OCI-LY7 (cell line): ENCODE results near the gene RNF144A. TPM values are rescaled to one million over a fixed set of nuclear protein-coding genes. Genes with fewer than 3 reads are reported as not detected.

Experiments
- BruUV-seq: library from RNA; stranded (reverse); fragments of 400-500 nt; replicated peaks from 2 replicates; lab custom pipeline; 2021; lab: Mats Ljungman, UMichigan
- CTCF ChIA-PET: fragments of 300-600 bp; sonication (Branson Sonifier 250); formaldehyde crosslinking; loops from one replicate; lab custom pipeline; 2022; ENCODE audit warnings: antibody characterized with exemption; ENCODE audit not compliant: unreplicated experiment; lab: Charles Lee
- POLR2A ChIA-PET: fragments of 300-600 bp; sonication (Branson Sonifier 250); formaldehyde crosslinking; loops from one replicate; lab custom pipeline; 2022; ENCODE audit warnings: antibody characterized with exemption; lab: Charles Lee
- DNase-seq: peaks from one replicate; pipeline ENCODE4 v3.0.0-alpha.2; 2015; ENCODE audit warnings: low spot score
- H2AFZ ChIP-seq: fragments of 200-600 bp; sonication (generic), shearing (Covaris generic); 2 replicates; pipeline ENCODE4 v1.6.1; 2014; ENCODE audit warnings: mild to moderate bottlenecking, antibody characterized with exemption, low read length, moderate library complexity
- H3K27ac ChIP-seq: fragments of 200-600 bp; sonication (generic); 2 replicates; pipeline ENCODE4 v1.5.1; 2014; ENCODE audit warnings: mixed run types, low read depth, mild to moderate bottlenecking, moderate library complexity, low read length, inconsistent platforms; ENCODE audit not compliant: poor library complexity, severe bottlenecking
- H3K36me3 ChIP-seq: fragments of 200-600 bp; sonication (generic); 2 replicates; pipeline ENCODE4 v1.6.1; 2014; ENCODE audit warnings: mild to moderate bottlenecking, antibody characterized with exemption, low read length, moderate library complexity, mixed read lengths; ENCODE audit not compliant: insufficient read depth
- H3K4me1 ChIP-seq: fragments of 200-600 bp; sonication (generic); 2 replicates; pipeline ENCODE4 v1.5.1; 2014; ENCODE audit warnings: mild to moderate bottlenecking, low read length; ENCODE audit not compliant: insufficient read depth, poor library complexity, severe bottlenecking
- H3K4me2 ChIP-seq: fragments of 200-600 bp; sonication (generic); 2 replicates; pipeline ENCODE4 v1.6.1; 2014; ENCODE audit warnings: mild to moderate bottlenecking, low read length
- H3K4me3 ChIP-seq: fragments of 200-600 bp; sonication (generic); 2 replicates; pipeline ENCODE4 v1.5.1; 2014; ENCODE audit warnings: mild to moderate bottlenecking, low read depth, low read length; ENCODE audit not compliant: poor library complexity, severe bottlenecking
- H3K79me2 ChIP-seq: fragments of 200-600 bp; sonication (generic); 2 replicates; pipeline ENCODE4 v1.6.1; 2016; ENCODE audit warnings: low read depth, mild to moderate bottlenecking, low read length, moderate library complexity, mixed read lengths; ENCODE audit not compliant: insufficient read depth
- H3K9me2 ChIP-seq: fragments of 200-600 bp; sonication (generic); 2 replicates; pipeline ENCODE4 v1.6.1; 2016; ENCODE audit warnings: mild to moderate bottlenecking, low read length, mixed read lengths; ENCODE audit not compliant: insufficient read depth
- H3K9me3 ChIP-seq: fragments of 200-600 bp; sonication (generic); 2 replicates; pipeline ENCODE4 v1.6.1; 2014; ENCODE audit warnings: mild to moderate bottlenecking, mixed run types, low read length, mixed read lengths
- H4K20me1 ChIP-seq: fragments of 200-600 bp; sonication (generic); 2 replicates; pipeline ENCODE4 v1.6.1; 2014; ENCODE audit warnings: mild to moderate bottlenecking, antibody characterized with exemption, low read length, moderate library complexity, mixed read lengths; ENCODE audit not compliant: insufficient read depth
- EZH2phosphoT487 ChIP-seq: fragments of 200-600 bp; sonication (generic); IDR thresholded peaks from 2 replicates; pipeline ENCODE4 v1.6.1; 2018; ENCODE audit warnings: low read depth, borderline replicate concordance, mild to moderate bottlenecking, mixed run types, antibody characterized with exemption, low read length, moderate library complexity, mixed read lengths
- intact Hi-C: fragments of 100-400 bp; cut with micrococcal nuclease; formaldehyde crosslinking; loops from one replicate; pipeline ENCODE4 v1.10.0; 2022; ENCODE audit not compliant: unreplicated experiment
- total RNA-seq, 2 experiments: library from RNA; depleted of rRNA in 1 of 2; stranded (reverse); fragments of >200 nt in 1 of 2; shearing (Covaris generic) in 1 of 2; gene quantifications; 2 replicates each; pipeline ENCODE4 v1.2.3, GENCODE V29; 2014 to 2022
- TF ChIP-seq, protein P1 (sequence below): fragments of 200-600 bp; sonication (generic); conservative IDR thresholded peaks from 2 replicates; pipeline ENCODE4 v1.5.1; 2014; ENCODE audit warnings: mild to moderate bottlenecking, antibody characterized with exemption, low read length, moderate library complexity, mixed read lengths

The RNF144A gene
- total RNA-seq, 2 experiments from 2014 or later: 1.1 to 1.9 TPM

GRCh38 chr2:7011356-7012083 is 94.3 kb downstream of the RNF144A start:
- Histone ChIP-seq H3K79me2 (no peaks in the 10 kb centered on the region), H3K4me1 (no peaks in the 10 kb centered on the region), H3K4me3 (no peak overlapping the region), H3K9me3 (no peaks in the 10 kb centered on the region), H3K27ac (no peak overlapping the region), H2AFZ (no peak overlapping the region), H3K9me2 (no peaks in the 10 kb centered on the region), H3K4me2 (no peak overlapping the region), H3K36me3 (no peaks in the 10 kb centered on the region), H4K20me1 (no peaks in the 10 kb centered on the region)
- TF ChIP-seq, protein P1, sequence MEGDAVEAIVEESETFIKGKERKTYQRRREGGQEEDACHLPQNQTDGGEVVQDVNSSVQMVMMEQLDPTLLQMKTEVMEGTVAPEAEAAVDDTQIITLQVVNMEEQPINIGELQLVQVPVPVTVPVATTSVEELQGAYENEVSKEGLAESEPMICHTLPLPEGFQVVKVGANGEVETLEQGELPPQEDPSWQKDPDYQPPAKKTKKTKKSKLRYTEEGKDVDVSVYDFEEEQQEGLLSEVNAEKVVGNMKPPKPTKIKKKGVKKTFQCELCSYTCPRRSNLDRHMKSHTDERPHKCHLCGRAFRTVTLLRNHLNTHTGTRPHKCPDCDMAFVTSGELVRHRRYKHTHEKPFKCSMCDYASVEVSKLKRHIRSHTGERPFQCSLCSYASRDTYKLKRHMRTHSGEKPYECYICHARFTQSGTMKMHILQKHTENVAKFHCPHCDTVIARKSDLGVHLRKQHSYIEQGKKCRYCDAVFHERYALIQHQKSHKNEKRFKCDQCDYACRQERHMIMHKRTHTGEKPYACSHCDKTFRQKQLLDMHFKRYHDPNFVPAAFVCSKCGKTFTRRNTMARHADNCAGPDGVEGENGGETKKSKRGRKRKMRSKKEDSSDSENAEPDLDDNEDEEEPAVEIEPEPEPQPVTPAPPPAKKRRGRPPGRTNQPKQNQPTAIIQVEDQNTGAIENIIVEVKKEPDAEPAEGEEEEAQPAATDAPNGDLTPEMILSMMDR: no peak
- no peak for TF ChIP-seq EZH2phosphoT487
- POLR2A ChIA-PET: interaction anchor here (0.7 to 1.1 kb wide), 3 partner anchors 8 to 117 kb away, joined by 3 read pairs; no protein-coding TSS in a partner anchor
- CTCF ChIA-PET: no interaction called here
- no TSS peak for BruUV-seq
- intact Hi-C loops: no loop called here
- DNase-seq: no peak

GRCh38 chr2:7012141-7012764 is 95.0 kb downstream of the RNF144A start:
- Histone ChIP-seq H3K79me2 (no peaks in the 10 kb centered on the region), H3K36me3 (no peaks in the 10 kb centered on the region), H3K4me3 (no peak overlapping the region), H4K20me1 (no peaks in the 10 kb centered on the region), H3K4me1 (no peaks in the 10 kb centered on the region), H3K27ac (no peak overlapping the region), H3K9me3 (no peaks in the 10 kb centered on the region), H3K4me2 (no peak overlapping the region), H2AFZ (no peak overlapping the region), H3K9me2 (no peaks in the 10 kb centered on the region)
- POLR2A ChIA-PET: interaction anchor here (0.7 to 1.1 kb wide), 3 partner anchors 9 to 118 kb away, joined by 3 read pairs; no protein-coding TSS in a partner anchor
- DNase-seq: no peak
- intact Hi-C loops: no loop called here
- CTCF ChIA-PET: no interaction called here
- TF ChIP-seq EZH2phosphoT487: no peak
- TF ChIP-seq, protein P1: no peak
- BruUV-seq: no TSS peak
